ENCODE results near the gene HES7.

- TF ChIP-seq POLR2A (IDR thresholded peaks at IDR 0.05) (no peak), CTCF (IDR thresholded peaks at IDR 0.05) (no peak)
Observed at GRCh38 chr17:8151641-8152111, 27.8 kb upstream of the HES7 start.
